HG02938 (cell line): ENCODE data around the gene HCFC1R1.

Source experiments
- ATAC-seq: cut with Tn5 transposase; IDR thresholded peaks from one replicate; pipeline ENCODE4 v1.9.1; 2021; ENCODE audit warnings: mild to moderate bottlenecking, moderate library complexity; ENCODE audit not compliant: unreplicated experiment

The HCFC1R1 gene

GRCh38 chr16:3020247-3020603 lies 3.5 kb downstream of the HCFC1R1 start, which contains the start of gene TNFRSF12A:
Gene TNFRSF12A, plus strand, starts transcription at chr16:3020368. Its CDS starts 30 bp downstream, at chr16:3020398.
- no peak for ATAC-seq

DNA sequence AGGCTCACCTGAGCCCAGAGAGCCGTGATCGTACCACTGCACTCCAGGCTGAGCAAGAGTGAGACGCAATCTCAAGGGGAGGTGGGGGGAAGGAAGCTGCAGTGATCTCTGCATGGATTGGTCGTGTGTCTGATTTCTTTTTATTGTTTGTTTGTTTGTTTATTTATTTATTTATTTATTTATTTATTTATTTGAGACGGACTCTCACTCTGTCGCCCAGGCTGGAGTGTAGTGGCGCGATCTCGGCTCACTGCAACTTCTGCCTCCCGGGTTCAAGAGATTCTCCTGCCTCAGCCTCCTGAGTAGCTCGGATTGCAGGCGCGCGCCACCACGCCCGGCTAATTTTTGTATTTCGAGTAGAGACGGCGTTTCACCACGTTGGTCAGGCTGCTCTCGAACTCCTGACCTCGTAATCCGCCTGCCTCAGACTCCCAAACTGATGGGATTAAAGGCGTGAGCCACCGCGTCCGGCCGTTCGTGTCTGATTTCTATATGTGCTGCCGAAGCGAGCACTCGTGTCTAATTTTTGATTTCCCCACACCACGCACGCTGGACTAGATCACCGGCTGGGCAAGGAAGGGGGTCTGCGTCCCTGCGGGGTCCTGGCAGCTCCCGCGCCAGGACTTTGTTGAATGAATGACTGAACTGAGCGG lies 4.0 kb downstream of the HCFC1R1 start:
- no peak for ATAC-seq

DNA sequence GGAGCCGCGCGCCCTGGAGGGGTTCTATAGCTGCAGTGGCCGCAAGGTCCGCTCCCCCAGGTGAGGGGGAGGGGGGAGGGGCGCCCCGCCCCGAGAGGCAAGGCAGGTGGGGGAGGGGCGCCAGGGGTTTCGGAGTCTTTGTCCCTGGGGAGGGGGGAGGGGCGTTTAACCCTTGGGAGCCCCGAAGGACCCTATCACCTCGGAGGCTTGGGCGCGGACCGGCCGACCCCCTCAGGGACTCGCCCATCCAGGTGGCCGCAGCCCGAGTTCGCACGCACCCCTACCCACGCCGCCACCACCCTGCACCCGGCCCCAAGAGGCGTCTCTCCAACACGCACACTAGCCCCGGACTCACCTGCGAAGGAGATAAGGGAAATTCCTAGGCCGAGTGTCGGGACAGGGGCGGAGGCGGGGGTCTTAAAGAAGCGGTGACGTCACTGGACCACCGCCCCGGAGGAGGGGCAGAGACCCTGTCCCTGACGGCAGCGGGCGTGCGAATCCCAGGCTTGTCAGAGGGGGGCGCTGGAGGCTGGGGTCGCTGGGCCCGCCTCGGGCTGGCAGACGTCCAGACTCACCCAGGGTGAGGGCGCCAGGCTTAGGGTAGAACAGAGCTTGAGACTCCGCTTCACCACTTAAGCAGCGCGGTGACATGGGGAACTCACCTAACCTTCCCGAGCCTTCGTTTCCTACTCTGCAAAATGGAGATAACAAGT lies 5.8 kb downstream of the HCFC1R1 start, which contains the start of gene CLDN6:
CLDN6 (minus strand) TSS at position 390 of the 713 bp plus-strand sequence. CDS start 2,162 bp downstream, outside the sequence.
- ATAC-seq = no peak

DNA sequence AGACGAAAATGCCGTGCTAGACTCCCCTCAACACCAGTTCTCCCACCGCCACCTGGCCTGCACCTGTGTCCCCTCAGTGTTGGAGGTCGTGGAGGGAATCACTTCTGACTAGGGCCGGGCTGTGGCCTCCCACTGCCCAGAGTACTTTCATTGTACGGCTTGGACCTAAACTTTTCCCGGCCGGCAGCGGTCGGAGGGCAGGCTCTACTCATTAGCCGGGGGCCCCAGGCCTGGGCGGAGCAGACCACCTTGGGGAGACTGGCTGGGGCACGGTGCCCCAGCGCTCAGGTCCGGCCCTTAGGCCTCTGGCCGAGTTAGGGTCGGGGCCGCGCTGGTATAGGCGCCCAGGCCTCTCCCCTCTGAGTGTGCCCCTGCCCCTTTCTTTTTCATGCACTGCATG lies 6.4 kb downstream of the HCFC1R1 start:
- ATAC-seq = no peak

- no peak for ATAC-seq
Observed at GRCh38 chr16:3015865-3016521, 7.7 kb downstream of the HCFC1R1 start.

GRCh38 chr16:3014971-3015370 lies 8.8 kb downstream of the HCFC1R1 start:
- no peak for ATAC-seq

DNA sequence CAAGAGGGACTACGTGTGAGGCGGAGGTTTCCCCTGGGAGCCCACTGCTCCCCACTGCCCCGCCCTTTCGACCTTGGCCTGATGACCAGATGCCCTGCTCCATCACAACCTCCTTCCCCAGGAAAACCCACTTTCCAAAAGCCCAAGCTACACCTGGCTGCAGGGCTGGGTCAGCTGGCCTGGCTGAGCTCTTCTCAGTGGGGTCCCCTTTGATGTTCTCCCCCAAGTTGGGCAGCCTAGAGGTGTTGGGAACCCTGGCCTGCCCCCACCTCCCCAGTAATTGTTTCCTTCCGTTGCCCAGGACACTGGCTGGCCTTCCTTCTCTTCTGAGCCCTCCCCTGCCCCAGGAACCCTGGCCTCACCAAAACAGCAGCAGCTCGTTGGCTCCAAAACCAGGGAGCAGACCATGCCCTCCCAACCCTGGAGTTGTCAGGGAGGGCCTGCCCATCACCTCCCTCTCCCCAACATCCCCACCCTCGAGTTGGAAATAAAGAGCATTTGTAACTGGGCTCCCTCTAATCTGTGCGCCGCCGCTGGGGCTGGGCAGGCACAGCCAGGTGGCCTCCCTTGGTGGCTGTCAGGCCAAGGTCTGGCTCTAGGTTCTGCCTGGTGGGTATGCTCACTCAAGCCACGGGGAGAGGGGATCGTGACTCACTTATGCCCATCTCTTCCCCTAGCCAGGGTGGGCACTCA lies 9.6 kb downstream of the HCFC1R1 start:
- ATAC-seq = no peak

GRCh38 chr16:3013491-3013951 lies 10.2 kb downstream of the HCFC1R1 start:
- no peak for ATAC-seq

DNA sequence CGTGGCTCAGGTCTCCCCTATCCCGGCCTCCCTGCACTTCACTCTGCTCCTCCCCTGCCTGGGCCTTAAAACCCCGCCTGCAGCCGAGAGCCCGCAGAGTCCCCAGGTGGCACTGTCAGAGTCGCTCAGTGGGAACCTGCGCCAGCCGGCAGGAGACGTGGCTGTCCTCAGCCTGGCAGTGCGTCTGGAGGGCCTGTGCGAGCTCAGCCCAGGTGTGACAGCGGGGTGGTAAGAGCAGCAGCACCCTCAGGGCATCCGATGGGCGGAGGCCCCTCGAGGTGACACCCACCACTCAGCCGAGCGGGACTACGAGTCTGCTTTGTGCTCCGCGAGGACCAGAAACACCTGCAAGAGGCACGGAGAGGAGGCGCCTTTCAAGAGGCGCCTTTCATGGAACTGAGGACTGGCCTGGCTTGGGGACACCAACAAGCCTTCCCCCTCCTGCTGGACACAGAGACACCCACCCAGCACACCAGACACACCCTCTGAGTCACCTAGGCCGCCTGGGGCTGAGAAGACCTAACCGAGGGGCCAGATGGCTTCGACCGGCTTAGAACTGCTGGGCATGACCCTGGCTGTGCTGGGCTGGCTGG lies 10.8 kb downstream of the HCFC1R1 start, which contains the start of gene CLDN9:
CLDN9 (plus strand) TSS at position 96 of the 593 bp plus-strand sequence; CDS start at position 536, 440 bp downstream.
- no peak for ATAC-seq

DNA sequence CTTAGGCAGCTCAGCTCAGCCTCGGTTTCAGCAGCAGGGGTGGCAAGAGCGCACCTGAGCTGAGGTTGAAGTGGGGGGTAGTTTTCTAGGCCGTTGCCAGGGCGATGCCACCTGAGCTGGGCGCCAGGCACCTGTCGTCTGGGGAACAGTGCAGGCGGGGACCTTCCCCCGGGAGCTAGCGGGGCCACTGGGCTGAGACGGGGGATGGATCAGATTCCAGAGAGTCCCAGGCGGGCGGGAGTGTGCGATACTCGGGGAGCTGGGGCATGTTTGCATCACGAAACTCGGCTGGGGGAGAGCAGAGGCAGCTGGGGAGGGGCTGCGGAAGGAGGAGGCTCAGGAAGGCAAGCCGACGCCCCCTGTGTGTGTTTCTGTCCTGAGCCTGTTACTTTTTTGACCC lies 11.5 kb downstream of the HCFC1R1 start:
- ATAC-seq = no peak

DNA sequence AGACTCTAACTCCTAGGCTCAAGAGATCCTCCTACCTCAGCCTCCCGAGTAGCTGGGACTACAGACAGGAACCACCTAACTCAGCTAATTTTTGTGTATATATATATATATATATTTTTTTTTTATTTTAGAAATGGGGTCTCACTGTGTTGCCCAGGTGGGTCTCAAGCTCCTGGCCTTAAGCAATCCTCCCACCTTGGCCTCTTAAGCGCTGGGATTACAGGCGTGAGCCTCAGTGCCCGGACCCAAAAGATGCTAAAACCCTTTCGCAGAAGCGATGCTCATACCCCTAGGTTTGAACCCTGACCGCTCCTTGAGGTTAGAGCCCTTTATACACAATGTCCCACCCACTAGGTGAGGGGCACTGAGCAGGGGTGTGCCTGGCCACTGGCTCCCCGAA lies 13.2 kb downstream of the HCFC1R1 start:
- ATAC-seq = no peak

DNA sequence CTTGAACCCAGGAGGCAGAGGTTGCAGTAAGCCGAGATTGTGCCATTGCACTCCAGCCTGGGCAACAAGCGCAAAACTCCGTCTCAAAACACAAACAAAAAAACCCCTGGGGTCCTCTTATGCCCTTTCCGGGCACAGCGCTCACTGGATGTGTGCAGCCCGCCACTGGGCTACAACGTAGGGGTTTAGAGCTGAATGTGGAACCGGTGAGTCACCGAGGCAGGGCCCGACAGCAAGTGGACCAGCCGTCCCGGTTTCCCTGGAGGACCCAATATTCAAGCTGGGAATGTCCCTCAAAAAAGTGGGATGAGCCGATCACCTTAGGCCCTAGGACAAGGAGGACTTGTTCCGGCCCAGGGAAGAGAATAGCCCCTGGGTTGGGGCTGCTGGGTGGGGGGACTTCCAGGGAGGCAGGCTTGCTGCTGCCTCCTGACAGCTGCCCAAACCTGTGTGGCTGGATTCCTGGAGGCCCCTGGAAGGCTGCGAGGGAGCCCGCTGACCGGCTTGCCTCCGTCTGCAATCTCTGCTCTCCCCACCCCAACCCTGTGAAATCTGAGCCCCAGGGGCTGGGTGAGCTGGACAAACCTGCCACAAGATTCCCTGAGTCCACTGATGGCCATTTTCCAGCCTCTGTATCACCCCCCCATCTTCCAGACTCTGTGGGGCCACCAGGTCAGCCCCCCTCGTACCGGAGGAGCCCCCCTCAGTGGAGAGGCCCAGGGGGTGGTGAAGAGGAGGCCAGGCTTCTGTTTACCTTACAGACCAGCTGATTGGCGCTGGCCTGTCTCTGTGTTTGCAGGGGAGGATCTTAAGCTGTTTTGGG lies 14.0 kb downstream of the HCFC1R1 start:
- no peak for ATAC-seq

GRCh38 chr16:3008690-3009037 lies 15.1 kb downstream of the HCFC1R1 start:
- no peak for ATAC-seq

GRCh38 chr16:3007957-3008689 lies 15.6 kb downstream of the HCFC1R1 start:
- no peak for ATAC-seq

DNA sequence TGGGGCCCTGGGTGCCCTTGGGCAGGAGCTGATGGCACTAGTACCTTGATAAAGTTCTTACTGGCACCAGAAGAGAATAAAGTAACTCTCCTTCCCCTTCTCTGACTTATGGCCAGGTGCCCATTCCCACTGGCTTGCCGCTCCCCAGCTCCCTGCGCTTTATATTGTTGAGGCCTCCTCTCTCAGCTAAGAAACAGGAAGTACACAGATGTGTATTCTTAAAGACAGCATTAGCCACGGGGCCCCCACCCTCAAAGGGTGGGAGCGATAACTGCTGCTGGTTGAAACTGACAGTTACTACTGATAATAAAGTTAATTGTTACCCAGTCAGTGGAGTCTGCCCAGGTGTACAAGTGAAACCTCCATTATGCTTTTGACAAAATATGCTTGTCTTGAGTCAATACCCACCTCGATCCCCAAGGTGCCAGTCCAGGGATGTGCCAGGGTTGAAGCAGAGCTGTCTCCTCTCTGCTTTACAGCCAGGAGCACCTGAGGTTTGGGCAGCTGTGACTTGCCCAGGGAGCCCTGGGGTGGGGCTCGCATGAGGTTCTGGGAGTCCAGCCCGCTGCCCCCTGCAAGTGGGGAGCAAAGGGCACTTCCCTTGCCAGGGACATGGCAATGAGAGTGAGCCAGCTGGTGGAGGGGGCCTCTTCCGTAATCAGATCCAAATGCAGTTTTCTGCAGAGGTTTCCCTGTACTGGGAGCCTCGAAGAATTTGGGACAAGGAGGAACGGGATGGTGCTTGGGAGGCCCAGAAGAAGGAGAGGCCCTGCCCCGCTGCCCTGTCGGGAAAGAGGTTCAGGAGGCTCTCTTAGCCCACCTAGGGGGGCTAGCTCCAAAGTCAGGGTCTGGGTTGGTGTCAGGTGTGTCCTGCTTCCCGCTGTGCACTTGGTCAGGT lies 16.4 kb downstream of the HCFC1R1 start:
- ATAC-seq = no peak

DNA sequence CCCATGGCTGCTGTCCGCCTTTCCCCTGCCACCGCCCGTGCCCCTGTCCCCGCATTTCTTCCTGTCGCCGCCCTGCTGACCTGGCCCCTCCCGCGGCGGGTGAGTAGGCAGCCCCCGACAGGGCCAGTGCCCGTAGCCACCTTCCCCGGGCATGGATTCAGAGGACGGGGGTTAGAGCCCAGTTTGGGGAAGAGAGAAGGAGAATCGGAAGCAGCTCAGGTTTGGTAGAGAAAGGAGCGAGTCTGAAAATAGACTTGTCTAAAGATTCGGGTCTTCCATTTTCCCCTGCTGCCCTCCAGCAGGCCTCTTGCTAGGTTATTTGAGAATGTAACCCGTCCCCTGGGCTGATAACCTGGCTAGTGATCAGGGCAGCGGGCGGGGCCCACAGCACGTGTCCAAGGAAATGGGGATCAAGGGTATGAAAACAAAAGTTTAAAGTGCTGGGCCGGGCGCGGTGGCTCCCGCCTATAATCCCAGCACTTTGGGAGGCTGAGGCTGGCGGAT lies 18.9 kb downstream of the HCFC1R1 start:
- ATAC-seq = no peak

DNA sequence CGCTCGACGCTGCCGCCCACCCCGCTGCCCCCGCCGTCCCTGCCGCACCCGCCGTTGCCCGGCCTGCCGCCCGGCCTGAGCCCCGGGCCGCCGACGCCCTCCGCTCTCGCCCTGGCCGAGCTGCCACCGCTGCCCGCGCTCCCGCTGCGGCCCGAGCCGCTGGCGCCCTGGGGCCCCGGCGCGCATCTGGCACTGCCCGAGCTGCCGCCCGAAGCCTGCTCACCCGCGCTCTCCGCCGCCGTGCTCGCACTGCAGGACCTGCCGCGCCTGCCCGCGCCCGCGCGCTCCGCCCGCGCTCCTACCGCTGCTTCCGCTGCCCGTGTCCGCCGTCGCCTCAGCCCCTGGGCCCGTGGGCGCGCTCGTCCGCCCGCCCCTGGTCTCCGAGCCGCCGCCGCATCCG lies 19.4 kb downstream of the HCFC1R1 start:
- ATAC-seq = no peak
